Uterus (tissue), 2 donors: ENCODE results near the gene CALHM6.

Source experiments
- CTCF ChIP-seq, 4 experiments: fragments of 200-600 bp in 2 of 4; fragments of 450-650 bp in 2 of 4; sonication (generic) in 2 of 4; IDR thresholded peaks; one replicate each; pipeline ENCODE4 v1.5.1; 2016 to 2019; ENCODE audit warnings: antibody characterized with exemption in 4 of 4, mild to moderate bottlenecking in 2 of 4, moderate library complexity in 1 of 4
- POLR2A ChIP-seq, 2 donors: fragments of 450-650 bp; IDR thresholded peaks; one replicate each; pipeline ENCODE4 v1.6.1; 2016; ENCODE audit warnings: antibody characterized with exemption in 2 of 2, mild to moderate bottlenecking in 1 of 2, moderate library complexity in 1 of 2

- no peak for TF ChIP-seq POLR2A (IDR thresholded peaks at IDR 0.05)
- no peak for TF ChIP-seq CTCF (IDR thresholded peaks at IDR 0.05)
Measured at GRCh38 chr6:116459927-116460326, 1.2 kb upstream of the CALHM6 start.
